LNCaP clone FGC (cell line): ENCODE measurements around the gene ATP6V0A4.

Source experiments
- DNase-seq: peaks from one replicate; pipeline ENCODE4 v3.0.0-alpha.2; 2011; ENCODE audit warnings: low read depth
- H3K4me3 ChIP-seq: 2 replicates; pipeline ENCODE4 v1.5.1; 2011; ENCODE audit warnings: mild to moderate bottlenecking, low read depth, low read length, control low read depth
- CTCF ChIP-seq: IDR thresholded peaks from 2 replicates; pipeline ENCODE4 v1.5.1; 2012; ENCODE audit warnings: mild to moderate bottlenecking; ENCODE audit not compliant: control insufficient read depth, insufficient read depth; ENCODE audit errors: extremely low read depth

The ATP6V0A4 gene

GRCh38 chr7:138670594-138670993 lies 127.4 kb downstream of the ATP6V0A4 start:
- no peak for DNase-seq
- no peak overlapping the region for H3K4me3 ChIP-seq
- no peak for TF ChIP-seq CTCF

GRCh38 chr7:138669364-138669763 lies 128.6 kb downstream of the ATP6V0A4 start:
- no peak for TF ChIP-seq CTCF
- no peak overlapping the region for H3K4me3 ChIP-seq
- DNase-seq: no peak

GRCh38 chr7:138668946-138669345 lies 129.1 kb downstream of the ATP6V0A4 start:
- H3K4me3 ChIP-seq: no peak overlapping the region
- no peak for TF ChIP-seq CTCF
- no peak for DNase-seq

- DNase-seq: no peak
- H3K4me3 ChIP-seq: no peak overlapping the region
- TF ChIP-seq CTCF: no peak
These were observed 129.8 kb downstream of the ATP6V0A4 start for GRCh38 chr7:138668229-138668596.

- no peak for TF ChIP-seq CTCF
- DNase-seq: no peak
- no peak overlapping the region for H3K4me3 ChIP-seq
These were observed 130.3 kb downstream of the ATP6V0A4 start for GRCh38 chr7:138667535-138668228.

GRCh38 chr7:138666385-138666784 lies 131.6 kb downstream of the ATP6V0A4 start:
- no peak for TF ChIP-seq CTCF
- H3K4me3 ChIP-seq: no peak overlapping the region
- DNase-seq: no peak

GRCh38 chr7:138665669-138666140 lies 132.3 kb downstream of the ATP6V0A4 start:
- no peak overlapping the region for H3K4me3 ChIP-seq
- TF ChIP-seq CTCF: no peak
- no peak for DNase-seq
